HT-29 (cell line): ENCODE measurements around the gene FUT8. TPM values are rescaled to one million over a fixed set of nuclear protein-coding genes. Genes with fewer than 3 reads are reported as not detected.
"Not testable (repeated sequence)": the region's sequence is repeated elsewhere in the genome, so short reads cannot be mapped to it uniquely, and the experiment has no call there.

Experiments
- DNase-seq: peaks from one replicate; pipeline ENCODE4 v3.0.0-alpha.2; 2015; ENCODE audit warnings: low spot score
- total RNA-seq: library from RNA; depleted of rRNA; stranded (reverse); fragments of >200 nt; shearing (Covaris generic); gene quantifications from 2 replicates; pipeline ENCODE4 v1.2.3, GENCODE V29; 2014

The FUT8 gene
- total RNA-seq, 1 experiment from 2014 or later: 2.9 TPM

GRCh38 chr14:65449647-65450046 lies 37.1 kb downstream of the FUT8 start:
- DNase-seq: no peak

- DNase-seq: no peak
Measured at GRCh38 chr14:65453807-65454480, 41.4 kb downstream of the FUT8 start.

GRCh38 chr14:65456247-65456646 lies 43.7 kb downstream of the FUT8 start:
- no peak for DNase-seq

- DNase-seq: no peak
Measured at GRCh38 chr14:65461730-65462129, 49.2 kb downstream of the FUT8 start.

GRCh38 chr14:65462411-65462810 lies 49.9 kb downstream of the FUT8 start:
- no peak for DNase-seq

GRCh38 chr14:65465584-65465983 lies 53.1 kb downstream of the FUT8 start:
- no peak for DNase-seq

- DNase-seq: not testable (repeated sequence)
Measured at GRCh38 chr14:65467926-65468325, 55.4 kb downstream of the FUT8 start.

GRCh38 chr14:65469903-65470302 lies 57.4 kb downstream of the FUT8 start:
- no peak for DNase-seq

- DNase-seq: no peak
Measured at GRCh38 chr14:65470404-65470880, 57.9 kb downstream of the FUT8 start.

GRCh38 chr14:65471038-65471878 lies 58.7 kb downstream of the FUT8 start:
- no peak for DNase-seq

- DNase-seq: no peak
Measured at GRCh38 chr14:65472189-65472588, 59.7 kb downstream of the FUT8 start.

GRCh38 chr14:65476273-65476941 lies 63.9 kb downstream of the FUT8 start:
- no peak for DNase-seq

- DNase-seq: no peak
Measured at GRCh38 chr14:65476942-65477318, 64.4 kb downstream of the FUT8 start.

GRCh38 chr14:65478017-65478416 lies 65.5 kb downstream of the FUT8 start:
- DNase-seq: no peak

GRCh38 chr14:65478596-65478995 lies 66.1 kb downstream of the FUT8 start:
- DNase-seq: peak; percentile 6

- no peak for DNase-seq
Measured at GRCh38 chr14:65479386-65479785, 66.9 kb downstream of the FUT8 start.

- no peak for DNase-seq
Measured at GRCh38 chr14:65482757-65483438, 70.4 kb downstream of the FUT8 start.

- no peak for DNase-seq
Measured at GRCh38 chr14:65483647-65484046, 71.1 kb downstream of the FUT8 start.

- no peak for DNase-seq
Measured at GRCh38 chr14:65485516-65485915, 73.0 kb downstream of the FUT8 start.

- DNase-seq: no peak
Measured at GRCh38 chr14:65486863-65487262, 74.3 kb downstream of the FUT8 start.

- DNase-seq: no peak
Measured at GRCh38 chr14:65487783-65488494, 75.4 kb downstream of the FUT8 start.
